Endodermal cell (in vitro differentiated cells): ENCODE measurements around the gene EFCAB8. TPM values are rescaled to one million over a fixed set of nuclear protein-coding genes. Genes with fewer than 3 reads are reported as not detected.

Experiments used
- DNase-seq: peaks from one replicate; pipeline ENCODE4 v3.0.0-alpha.2; 2017
- H3K27ac ChIP-seq: 2 replicates; pipeline ENCODE4 v1.5.1; 2013; ENCODE audit warnings: mild to moderate bottlenecking, low read depth, low read length, moderate library complexity
- H3K27me3 ChIP-seq: 2 replicates; pipeline ENCODE4 v1.6.1; 2013; ENCODE audit warnings: mild to moderate bottlenecking, low read length, moderate library complexity; ENCODE audit not compliant: insufficient read depth, control insufficient read depth, poor library complexity, severe bottlenecking
- H3K36me3 ChIP-seq: 2 replicates; pipeline ENCODE4 v1.7.0; 2013; ENCODE audit warnings: mild to moderate bottlenecking, low read length, moderate library complexity; ENCODE audit not compliant: control insufficient read depth, insufficient read depth
- H3K4me1 ChIP-seq: one replicate; pipeline ENCODE4 v1.7.0; 2013; ENCODE audit warnings: low read length; ENCODE audit not compliant: control insufficient read depth, insufficient read depth
- H3K4me3 ChIP-seq: 2 replicates; pipeline ENCODE4 v1.5.1; 2013; ENCODE audit warnings: mild to moderate bottlenecking, low read length, moderate library complexity
- H3K9ac ChIP-seq: 2 replicates; pipeline ENCODE4 v1.6.1; 2013; ENCODE audit warnings: mild to moderate bottlenecking, low read length, moderate library complexity; ENCODE audit not compliant: poor library complexity, severe bottlenecking; ENCODE audit errors: extremely low read depth
- H3K9me3 ChIP-seq: 2 replicates; pipeline ENCODE4 v1.6.1; 2013; ENCODE audit warnings: mild to moderate bottlenecking, low read length, moderate library complexity; ENCODE audit not compliant: control insufficient read depth
- H3K27ac Mint-ChIP-seq: 2 replicates; pipeline ENCODE4 v1.8.0; 2020; ENCODE audit warnings: mixed read lengths
- H3K27me3 Mint-ChIP-seq: 2 replicates; pipeline ENCODE4 v1.8.0; 2021; ENCODE audit warnings: mild to moderate bottlenecking, mixed read lengths; ENCODE audit not compliant: insufficient read depth
- H3K36me3 Mint-ChIP-seq: 2 replicates; pipeline ENCODE4 v1.8.0; 2020; ENCODE audit warnings: low read depth, mixed read lengths
- H3K4me1 Mint-ChIP-seq: 2 replicates; pipeline ENCODE4 v1.8.0; 2020; ENCODE audit warnings: mixed read lengths
- H3K4me3 Mint-ChIP-seq: 2 replicates; pipeline ENCODE4 v1.8.0; 2020; ENCODE audit warnings: mild to moderate bottlenecking, moderate library complexity, mixed read lengths
- H3K9me3 Mint-ChIP-seq: 2 replicates; pipeline ENCODE4 v1.8.0; 2020; ENCODE audit warnings: mild to moderate bottlenecking, mixed read lengths
- CTCF ChIP-seq: fragments of 200-600 bp; sonication (generic); conservative IDR thresholded peaks from 2 replicates; pipeline ENCODE4 v1.5.0; 2021; ENCODE audit warnings: antibody characterized with exemption, mild to moderate bottlenecking
- WGBS, 2 experiments: methylation state at CpG; one replicate each; pipeline versions ENCODE4 v1.1.5 to v1.1.7; 2013; ENCODE audit warnings: missing lambda C conversion rate in 2 of 2, mixed read lengths in 1 of 2; ENCODE audit not compliant: insufficient coverage in 1 of 2, insufficient read length in 1 of 2; 5-methylcytosine and 5-hydroxymethylcytosine counted together
- total RNA-seq, 2 donors: library from RNA; stranded (reverse); fragmentation: NEBNext Ultra II Directional in 1 of 2; extraction: Animal tissue kit (Norgen Biotek cat#: 25700) in 1 of 2; gene quantifications; 2 replicates in 1 of 2; 3 replicates in 1 of 2; pipeline ENCODE4 v1.2.1, GENCODE V29; 2021

The EFCAB8 gene
- total RNA-seq, 2 donors from 2014 or later = 0.44 to 1.0 TPM

GRCh38 chr20:32969356-32970114, 110.8 kb downstream of the EFCAB8 start:
- H3K4me3 ChIP-seq = no peak overlapping the region
- 87 to 91% methylated on average over 10 to 13 of the region's 13 CpGs for WGBS, 2 experiments
- Mint-ChIP-seq H3K27ac (peak overlapping the region; percentile 79), H3K4me1 (peaks cover 33% of the 10 kb centered on the region), H3K27me3 (no peaks in the 10 kb centered on the region), H3K4me3 (no peak overlapping the region), H3K36me3 (no peaks in the 10 kb centered on the region), H3K9me3 (no peaks in the 10 kb centered on the region)
- H3K4me1 ChIP-seq = peaks cover 6% of the 10 kb centered on the region
- peak; percentile 44 for DNase-seq
- H3K9ac ChIP-seq = no peak overlapping the region
- no peaks in the 10 kb centered on the region for H3K27me3 ChIP-seq
- no peak overlapping the region for H3K27ac ChIP-seq
- no peaks in the 10 kb centered on the region for H3K36me3 ChIP-seq
- no peak for TF ChIP-seq CTCF
- no peaks in the 10 kb centered on the region for H3K9me3 ChIP-seq

DNA sequence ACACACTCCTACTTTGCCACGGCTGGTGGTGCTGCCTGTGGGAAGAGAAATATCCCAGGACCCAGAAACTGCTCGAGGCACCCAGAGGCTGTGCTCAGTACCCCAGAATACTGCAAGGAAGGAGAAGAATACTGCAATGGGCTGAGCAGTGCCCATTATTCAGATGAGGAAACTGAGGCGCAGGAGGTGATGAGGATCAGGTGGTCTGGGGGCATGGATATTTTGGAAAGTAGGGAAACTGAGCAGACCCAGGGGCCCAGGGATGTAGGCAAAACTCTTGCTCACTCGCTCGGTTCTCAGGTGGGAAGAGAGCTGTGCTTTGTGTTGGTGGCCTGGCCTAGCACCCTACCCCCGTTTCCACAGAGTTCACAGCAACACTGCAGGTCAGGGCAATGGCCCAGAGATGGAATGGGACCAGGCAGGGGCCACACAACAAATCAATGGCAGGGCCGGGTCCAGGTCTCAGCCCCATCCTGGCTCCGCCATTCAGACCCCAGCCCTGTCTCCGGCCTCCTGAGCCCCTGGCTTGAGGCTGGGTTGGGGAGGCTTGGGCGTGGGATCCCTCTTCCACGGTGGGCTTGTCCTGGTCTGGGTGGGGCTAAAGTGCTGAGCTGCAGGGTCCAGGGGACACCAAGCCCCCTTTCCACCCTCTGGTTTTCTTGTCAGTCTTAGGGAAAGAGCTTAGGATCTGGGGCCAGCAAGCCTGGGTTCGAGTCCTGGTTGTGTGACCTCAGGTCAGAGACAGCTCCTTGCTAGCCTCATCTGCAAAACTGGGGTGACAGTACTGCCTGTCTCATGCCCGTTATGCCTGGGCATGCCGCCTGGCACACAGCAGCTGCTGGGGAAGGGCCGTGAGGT, 111.6 kb downstream of the EFCAB8 start:
- WGBS, 2 experiments = 94% methylated on average over 14 to 15 of the region's 15 CpGs
- peak overlapping the region; percentile 79 for H3K27ac Mint-ChIP-seq
- Histone ChIP-seq H3K27ac (no peak overlapping the region), H3K9ac (no peak overlapping the region), H3K4me3 (no peak overlapping the region), H3K4me1 (peaks cover 6% of the 10 kb centered on the region), H3K9me3 (no peaks in the 10 kb centered on the region), H3K36me3 (no peaks in the 10 kb centered on the region), H3K27me3 (no peaks in the 10 kb centered on the region)
- peaks cover 42% of the 10 kb centered on the region for H3K4me1 Mint-ChIP-seq
- H3K36me3 Mint-ChIP-seq = no peaks in the 10 kb centered on the region
- H3K9me3 Mint-ChIP-seq = no peaks in the 10 kb centered on the region
- H3K27me3 Mint-ChIP-seq = no peaks in the 10 kb centered on the region
- no peak overlapping the region for H3K4me3 Mint-ChIP-seq
- no peak for TF ChIP-seq CTCF
- DNase-seq = no peak

- Mint-ChIP-seq H3K4me1 (peaks cover 47% of the 10 kb centered on the region), H3K36me3 (no peaks in the 10 kb centered on the region), H3K9me3 (peaks cover 4% of the 10 kb centered on the region), H3K27ac (peak overlapping the region; percentile 64), H3K4me3 (no peak overlapping the region), H3K27me3 (no peaks in the 10 kb centered on the region)
- Histone ChIP-seq H3K4me3 (no peak overlapping the region), H3K9me3 (no peaks in the 10 kb centered on the region), H3K36me3 (no peaks in the 10 kb centered on the region), H3K27me3 (no peaks in the 10 kb centered on the region), H3K4me1 (peaks cover 8% of the 10 kb centered on the region), H3K27ac (no peak overlapping the region), H3K9ac (no peak overlapping the region)
- WGBS, 2 experiments = 98% methylated on average over 2 of the region's 2 CpGs; no CpG with 5 or more reads in 1 of the 2 experiments
- no peak for TF ChIP-seq CTCF
- peak; percentile 49 for DNase-seq
Measured at GRCh38 chr20:32970973-32971300, 112.2 kb downstream of the EFCAB8 start.
